Gastrocnemius medialis (tissue), 4 donors: ENCODE results near the gene POC1A.

ENCODE experiments used
- CTCF ChIP-seq, 5 experiments: fragments of 450-650 bp in 3 of 5; fragments of 200-600 bp in 2 of 5; sonication (generic) in 2 of 5; IDR thresholded peaks in 4 of 5; conservative IDR thresholded peaks in 1 of 5; 1 replicate in 4 of 5; 2 replicates in 1 of 5; pipeline ENCODE4 v1.5.1; 2016 to 2019; ENCODE audit warnings: antibody characterized with exemption in 5 of 5, mild to moderate bottlenecking in 3 of 5, moderate library complexity in 3 of 5
- POLR2A ChIP-seq, 2 donors: fragments of 450-650 bp; IDR thresholded peaks; one replicate each; pipeline ENCODE4 v1.6.1; 2017; ENCODE audit warnings: antibody characterized with exemption in 2 of 2, mild to moderate bottlenecking in 2 of 2, moderate library complexity in 2 of 2

GRCh38 chr3:52106951-52107611, 47.1 kb downstream of the POC1A start:
- TF ChIP-seq CTCF (IDR thresholded peaks at IDR 0.05 in 4 of 5, conservative IDR thresholded peaks at IDR 0.05 in 1 of 5) (no peak), POLR2A (IDR thresholded peaks at IDR 0.05) (no peak)
